ENCODE results near the gene MAPKAPK2. TPM values are rescaled to one million over a fixed set of nuclear protein-coding genes. Genes with fewer than 3 reads are reported as not detected.

The MAPKAPK2 gene
- total RNA-seq, 1 experiment from 2014 or later = 51.1 TPM

- POLR2A ChIA-PET = no interaction called here
- no peaks in the 10 kb centered on the region for H3K79me2 ChIP-seq (ENCODE audit: insufficient read depth, low read length)
- no peaks in the 10 kb centered on the region for H3K9me3 ChIP-seq (ENCODE audit: control insufficient read depth in 1 of 2, insufficient read depth in 1 of 2, low read depth in 1 of 2, low read length in 2 of 2)
- no peaks in the 10 kb centered on the region for H3K9me2 ChIP-seq (ENCODE audit: insufficient read depth)
- no peaks in the 10 kb centered on the region for H3K36me3 ChIP-seq (ENCODE audit: control insufficient read depth in 1 of 2, insufficient read depth in 2 of 2, low read length in 2 of 2)
- intact Hi-C loops (cut with micrococcal nuclease) = no loop called here
- H3K9ac ChIP-seq (ENCODE audit: low read length) = no peak overlapping the region
- no peak overlapping the region for H3K4me3 ChIP-seq (replicated peaks in 1 of 2; ENCODE audit: low read depth in 1 of 2, low read length in 2 of 2)
- BruUV-seq (replicated peaks) = no TSS peak
- no peak overlapping the region for H3K4me2 ChIP-seq (ENCODE audit: low read length)
- H3K27me3 ChIP-seq (ENCODE audit: insufficient read depth, low read length) = peaks cover 5% of the 10 kb centered on the region; the same call in 1 of the 2 replicates
- no peak overlapping the region for H3K27ac ChIP-seq (ENCODE audit: low read depth, low read length)
- CTCF ChIA-PET = no interaction called here
- no peak for ATAC-seq
- no peak overlapping the region for H2AFZ ChIP-seq (ENCODE audit: low read depth, low read length, poor library complexity, severe bottlenecking)
- peaks cover 0 to 9% of the 10 kb centered on the region in 2 experiments; a peak in 1 of 4 replicates for H3K4me1 ChIP-seq (ENCODE audit: control insufficient read depth in 1 of 2, insufficient read depth in 2 of 2, low read length in 2 of 2)
- TF ChIP-seq SRF (IDR thresholded peaks at IDR 0.05; ENCODE audit: low read depth) (no peak), SIN3A (IDR thresholded peaks at IDR 0.05; ENCODE audit: low read depth) (no peak), ELF1 (IDR thresholded peaks at IDR 0.05; ENCODE audit: borderline replicate concordance, low read depth) (no peak), ZFX (IDR thresholded peaks at IDR 0.05) (no peak), CBX3 (IDR thresholded peaks at IDR 0.05; ENCODE audit: low read depth) (no peak), SP1 (IDR thresholded peaks at IDR 0.05; ENCODE audit: low read depth) (no peak), FOSL1 (IDR thresholded peaks at IDR 0.05; ENCODE audit: low read depth) (no peak), EZH2phosphoT487 (IDR thresholded peaks at IDR 0.05; ENCODE audit: borderline replicate concordance) (no peak), EGR1 (IDR thresholded peaks at IDR 0.05; ENCODE audit: low read depth) (no peak), POLR2A (IDR thresholded peaks at IDR 0.05; ENCODE audit: borderline replicate concordance, extremely low read depth, insufficient read depth, insufficient read length) (no peak), ATF3 (IDR thresholded peaks at IDR 0.05) (no peak), MAX (IDR thresholded peaks at IDR 0.05) (no peak), JUND (IDR thresholded peaks at IDR 0.05) (no peak), POLR2AphosphoS5 (IDR thresholded peaks at IDR 0.05; ENCODE audit: low read depth, low read length) (no peak)
- TF ChIP-seq, protein P1, sequence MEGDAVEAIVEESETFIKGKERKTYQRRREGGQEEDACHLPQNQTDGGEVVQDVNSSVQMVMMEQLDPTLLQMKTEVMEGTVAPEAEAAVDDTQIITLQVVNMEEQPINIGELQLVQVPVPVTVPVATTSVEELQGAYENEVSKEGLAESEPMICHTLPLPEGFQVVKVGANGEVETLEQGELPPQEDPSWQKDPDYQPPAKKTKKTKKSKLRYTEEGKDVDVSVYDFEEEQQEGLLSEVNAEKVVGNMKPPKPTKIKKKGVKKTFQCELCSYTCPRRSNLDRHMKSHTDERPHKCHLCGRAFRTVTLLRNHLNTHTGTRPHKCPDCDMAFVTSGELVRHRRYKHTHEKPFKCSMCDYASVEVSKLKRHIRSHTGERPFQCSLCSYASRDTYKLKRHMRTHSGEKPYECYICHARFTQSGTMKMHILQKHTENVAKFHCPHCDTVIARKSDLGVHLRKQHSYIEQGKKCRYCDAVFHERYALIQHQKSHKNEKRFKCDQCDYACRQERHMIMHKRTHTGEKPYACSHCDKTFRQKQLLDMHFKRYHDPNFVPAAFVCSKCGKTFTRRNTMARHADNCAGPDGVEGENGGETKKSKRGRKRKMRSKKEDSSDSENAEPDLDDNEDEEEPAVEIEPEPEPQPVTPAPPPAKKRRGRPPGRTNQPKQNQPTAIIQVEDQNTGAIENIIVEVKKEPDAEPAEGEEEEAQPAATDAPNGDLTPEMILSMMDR (IDR thresholded peaks at IDR 0.05 in 2 of 3, conservative IDR thresholded peaks at IDR 0.05 in 1 of 3; ENCODE audit: borderline replicate concordance in 1 of 3, insufficient read depth in 1 of 3, low read depth in 2 of 3, low read length in 2 of 3) = no peak
- TF ChIP-seq, protein P2, sequence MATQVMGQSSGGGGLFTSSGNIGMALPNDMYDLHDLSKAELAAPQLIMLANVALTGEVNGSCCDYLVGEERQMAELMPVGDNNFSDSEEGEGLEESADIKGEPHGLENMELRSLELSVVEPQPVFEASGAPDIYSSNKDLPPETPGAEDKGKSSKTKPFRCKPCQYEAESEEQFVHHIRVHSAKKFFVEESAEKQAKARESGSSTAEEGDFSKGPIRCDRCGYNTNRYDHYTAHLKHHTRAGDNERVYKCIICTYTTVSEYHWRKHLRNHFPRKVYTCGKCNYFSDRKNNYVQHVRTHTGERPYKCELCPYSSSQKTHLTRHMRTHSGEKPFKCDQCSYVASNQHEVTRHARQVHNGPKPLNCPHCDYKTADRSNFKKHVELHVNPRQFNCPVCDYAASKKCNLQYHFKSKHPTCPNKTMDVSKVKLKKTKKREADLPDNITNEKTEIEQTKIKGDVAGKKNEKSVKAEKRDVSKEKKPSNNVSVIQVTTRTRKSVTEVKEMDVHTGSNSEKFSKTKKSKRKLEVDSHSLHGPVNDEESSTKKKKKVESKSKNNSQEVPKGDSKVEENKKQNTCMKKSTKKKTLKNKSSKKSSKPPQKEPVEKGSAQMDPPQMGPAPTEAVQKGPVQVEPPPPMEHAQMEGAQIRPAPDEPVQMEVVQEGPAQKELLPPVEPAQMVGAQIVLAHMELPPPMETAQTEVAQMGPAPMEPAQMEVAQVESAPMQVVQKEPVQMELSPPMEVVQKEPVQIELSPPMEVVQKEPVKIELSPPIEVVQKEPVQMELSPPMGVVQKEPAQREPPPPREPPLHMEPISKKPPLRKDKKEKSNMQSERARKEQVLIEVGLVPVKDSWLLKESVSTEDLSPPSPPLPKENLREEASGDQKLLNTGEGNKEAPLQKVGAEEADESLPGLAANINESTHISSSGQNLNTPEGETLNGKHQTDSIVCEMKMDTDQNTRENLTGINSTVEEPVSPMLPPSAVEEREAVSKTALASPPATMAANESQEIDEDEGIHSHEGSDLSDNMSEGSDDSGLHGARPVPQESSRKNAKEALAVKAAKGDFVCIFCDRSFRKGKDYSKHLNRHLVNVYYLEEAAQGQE (IDR thresholded peaks at IDR 0.05; ENCODE audit: low read depth) = no peak
- TF ChIP-seq, protein P3, sequence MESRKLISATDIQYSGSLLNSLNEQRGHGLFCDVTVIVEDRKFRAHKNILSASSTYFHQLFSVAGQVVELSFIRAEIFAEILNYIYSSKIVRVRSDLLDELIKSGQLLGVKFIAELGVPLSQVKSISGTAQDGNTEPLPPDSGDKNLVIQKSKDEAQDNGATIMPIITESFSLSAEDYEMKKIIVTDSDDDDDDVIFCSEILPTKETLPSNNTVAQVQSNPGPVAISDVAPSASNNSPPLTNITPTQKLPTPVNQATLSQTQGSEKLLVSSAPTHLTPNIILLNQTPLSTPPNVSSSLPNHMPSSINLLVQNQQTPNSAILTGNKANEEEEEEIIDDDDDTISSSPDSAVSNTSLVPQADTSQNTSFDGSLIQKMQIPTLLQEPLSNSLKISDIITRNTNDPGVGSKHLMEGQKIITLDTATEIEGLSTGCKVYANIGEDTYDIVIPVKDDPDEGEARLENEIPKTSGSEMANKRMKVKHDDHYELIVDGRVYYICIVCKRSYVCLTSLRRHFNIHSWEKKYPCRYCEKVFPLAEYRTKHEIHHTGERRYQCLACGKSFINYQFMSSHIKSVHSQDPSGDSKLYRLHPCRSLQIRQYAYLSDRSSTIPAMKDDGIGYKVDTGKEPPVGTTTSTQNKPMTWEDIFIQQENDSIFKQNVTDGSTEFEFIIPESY (IDR thresholded peaks at IDR 0.05; ENCODE audit: extremely low read depth, insufficient replicate concordance, low read length) = no peak
- no peaks in the 10 kb centered on the region for H4K20me1 ChIP-seq (ENCODE audit: insufficient read depth)
- no peak for DNase-seq (ENCODE audit: low read depth, low spot score)
- RAD21 ChIA-PET (ENCODE audit: low non-redundant PET in 1 of 2, low total read pairs in 2 of 2, uncharacterized antibody in 2 of 2, unreplicated experiment in 2 of 2) = no interaction called here
These were observed 4.4 kb upstream of the MAPKAPK2 start for GRCh38 chr1:206680279-206680678.
